ENCODE results near the gene DTNBP1.

GRCh38 chr6:15588971-15589634 is 73.7 kb downstream of the DTNBP1 start:
- no peak for TF ChIP-seq CTCF (IDR thresholded peaks at IDR 0.05; ENCODE audit: low read depth, low read length, poor library complexity, severe bottlenecking)
- TF ChIP-seq EZH2phosphoT487 (IDR thresholded peaks at IDR 0.05; ENCODE audit: borderline replicate concordance, low read length) = no peak
